NCI-H146 treated with DMSO at 0.1 percent for 48 hours (cell line): ENCODE data around the gene UGT1A4.

Source experiments
- DNase-seq: peaks from one replicate; lab custom pipeline; 2025; ENCODE audit not compliant: unreplicated experiment; lab: John Stamatoyannopoulos, UW

UGT1A4 gene

GRCh38 chr2:233780771-233781170 lies 62.2 kb downstream of the UGT1A4 start:
- DNase-seq: no peak

DNA sequence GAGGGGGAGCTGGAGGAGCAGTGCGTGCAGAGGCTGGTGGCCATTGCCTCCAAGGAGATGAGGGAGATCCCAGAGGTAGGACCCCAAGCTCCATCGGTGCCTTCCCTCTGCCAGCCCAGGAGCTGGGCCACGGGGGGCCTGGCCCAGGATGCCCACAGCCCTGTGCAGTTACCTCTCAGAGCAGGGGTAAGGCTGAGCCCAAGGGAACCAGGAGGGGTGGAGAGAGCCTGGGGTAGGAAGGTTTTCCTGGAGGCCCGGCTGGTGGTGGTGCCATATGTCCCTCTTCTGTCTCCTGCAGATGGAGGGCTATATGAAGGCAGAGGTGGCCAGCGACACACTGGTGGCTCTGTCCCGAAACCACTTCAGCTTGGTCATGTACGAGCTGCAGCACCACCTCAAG lies 71.0 kb downstream of the UGT1A4 start:
- DNase-seq: no peak

- DNase-seq: no peak
Observed at GRCh38 chr2:233791151-233791882, 72.8 kb downstream of the UGT1A4 start.

DNA sequence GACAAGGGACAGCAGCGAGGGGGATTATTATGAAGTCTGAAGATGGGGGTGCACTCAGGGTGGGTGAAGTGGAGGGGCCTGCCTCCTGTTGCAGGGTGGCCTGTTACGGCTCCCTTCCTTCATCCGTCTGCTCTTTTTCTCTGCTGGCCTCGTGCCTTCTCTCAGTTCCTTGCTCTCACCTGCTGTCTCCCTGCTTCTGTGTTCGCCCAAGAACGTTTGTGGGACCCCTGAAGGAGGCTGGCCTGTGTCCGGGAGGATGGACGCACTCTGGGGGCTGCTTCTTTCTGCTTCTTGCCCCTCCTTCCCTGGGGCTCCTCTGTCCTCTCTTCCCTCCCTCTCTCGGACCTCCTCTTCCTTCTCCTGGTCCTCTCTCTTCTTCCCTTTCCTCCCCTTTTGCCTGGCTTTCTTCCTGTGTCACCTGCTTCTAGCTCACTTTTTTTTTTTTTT lies 73.4 kb downstream of the UGT1A4 start:
- DNase-seq: no peak

- no peak for DNase-seq
Observed at GRCh38 chr2:233792720-233793119, 74.2 kb downstream of the UGT1A4 start.

DNA sequence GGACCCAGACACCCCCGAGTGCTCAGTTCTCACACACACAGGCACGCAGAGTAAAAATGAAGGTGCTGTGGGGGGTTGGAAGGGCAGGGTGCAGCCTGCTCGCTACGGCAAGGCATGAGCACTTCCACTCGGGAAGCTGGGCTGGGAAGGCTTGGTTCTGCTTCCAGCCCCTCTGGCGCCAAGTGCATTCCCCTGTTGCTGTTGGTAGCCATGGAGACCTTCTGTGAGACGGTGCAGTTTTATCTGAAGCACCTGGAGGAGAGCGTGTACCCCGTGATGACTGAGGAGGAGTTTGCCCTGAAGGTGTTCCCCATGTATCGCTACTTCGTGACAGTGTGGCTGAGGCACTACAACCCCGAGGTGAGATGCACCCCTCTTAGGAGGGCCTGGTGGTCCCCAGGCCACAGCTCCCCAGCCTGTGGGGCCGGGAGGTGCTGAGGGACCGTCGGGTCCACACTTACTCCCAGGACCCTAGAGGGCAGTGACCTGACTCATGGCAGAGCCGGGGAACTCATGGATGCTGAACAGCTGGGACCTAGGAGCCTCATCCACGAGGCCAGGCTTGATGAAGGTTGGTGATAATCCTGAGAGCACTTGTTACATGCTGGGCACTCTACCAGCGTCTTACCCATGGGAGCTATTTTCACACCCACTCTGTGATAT lies 75.1 kb downstream of the UGT1A4 start:
- no peak for DNase-seq

GRCh38 chr2:233794128-233794658 lies 75.7 kb downstream of the UGT1A4 start:
- DNase-seq: no peak

DNA sequence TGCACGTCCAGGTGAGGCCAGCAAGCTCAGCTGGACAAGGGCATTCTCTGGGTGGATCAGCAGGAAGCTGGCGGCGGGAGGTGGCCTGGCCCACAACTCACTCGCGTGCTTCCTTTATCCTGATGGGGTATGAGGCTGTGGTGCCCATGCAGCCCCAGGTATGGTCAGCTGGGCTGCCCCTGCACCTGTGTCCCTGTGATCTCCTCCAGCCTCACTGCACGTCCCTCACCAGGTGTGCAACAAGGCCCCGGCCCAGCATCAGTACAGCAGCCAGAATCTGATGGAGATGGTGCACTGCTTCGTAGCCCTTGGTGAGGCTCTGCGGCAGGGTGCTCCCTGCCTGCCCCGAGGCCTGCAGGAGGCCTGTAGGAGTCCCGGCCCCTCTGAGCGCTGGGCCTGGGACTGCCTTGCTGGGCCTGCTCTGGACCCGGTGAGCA lies 77.2 kb downstream of the UGT1A4 start:
- no peak for DNase-seq

GRCh38 chr2:233796254-233796653 lies 77.7 kb downstream of the UGT1A4 start:
- no peak for DNase-seq

DNA sequence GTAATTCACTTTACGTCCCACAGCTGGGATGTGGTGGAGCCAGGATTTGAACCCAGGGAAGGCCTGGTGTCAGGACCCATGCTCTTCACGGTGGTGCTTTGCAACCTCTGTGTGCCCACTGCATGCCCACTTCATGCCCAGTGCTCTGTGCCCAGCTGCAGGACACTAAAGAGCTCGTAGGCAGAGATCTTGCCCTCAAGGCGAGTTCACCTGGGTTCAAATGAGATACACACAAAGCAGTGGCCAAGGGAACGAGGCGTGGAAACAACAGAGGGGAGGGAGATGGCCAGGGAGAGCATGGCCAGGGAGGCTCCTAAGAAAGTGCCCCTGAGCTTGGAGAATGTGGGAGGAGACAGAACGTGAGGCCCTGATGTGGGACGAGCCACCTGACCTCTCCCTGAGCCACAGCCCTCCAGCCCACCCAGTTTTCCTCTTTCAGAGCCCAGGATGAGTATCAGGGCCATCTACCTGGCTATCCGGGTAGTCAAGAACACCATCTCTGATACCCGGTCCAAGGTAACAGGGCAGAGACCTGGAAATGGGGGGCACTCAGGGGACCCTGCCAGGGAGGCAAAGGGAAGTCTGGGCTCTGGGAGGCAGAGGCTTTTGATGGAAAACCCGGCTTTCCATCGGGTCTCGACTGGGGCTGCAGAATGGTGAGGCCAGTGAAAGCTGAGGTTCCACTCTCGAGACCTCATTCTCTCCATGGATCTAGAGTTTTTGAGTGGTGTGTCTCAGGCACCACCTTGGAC lies 80.0 kb downstream of the UGT1A4 start:
- DNase-seq: no peak

GRCh38 chr2:233799087-233799665 lies 80.6 kb downstream of the UGT1A4 start:
- DNase-seq: no peak

GRCh38 chr2:233799716-233800115 lies 81.2 kb downstream of the UGT1A4 start:
- no peak for DNase-seq

DNA sequence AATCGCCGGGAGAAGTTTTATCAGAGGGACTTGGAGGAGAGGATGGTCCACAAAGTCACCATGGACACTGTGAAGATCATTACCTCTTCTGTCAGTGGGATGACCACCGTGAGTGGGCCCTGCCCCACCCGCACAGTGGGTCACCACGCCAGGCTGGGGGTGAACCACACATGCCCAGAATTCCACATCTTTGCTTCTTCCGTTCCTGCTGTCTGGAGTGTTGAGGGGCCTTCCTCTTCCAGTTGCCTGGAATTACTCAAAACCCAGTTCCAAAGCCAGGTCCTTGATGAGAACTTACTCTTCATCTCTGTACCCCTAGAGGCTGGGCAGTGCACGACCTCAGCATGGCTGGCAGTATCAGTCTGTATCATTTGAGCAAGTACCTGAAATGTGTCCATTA lies 81.7 kb downstream of the UGT1A4 start:
- no peak for DNase-seq

GRCh38 chr2:233801357-233802131 lies 83.0 kb downstream of the UGT1A4 start:
- no peak for DNase-seq

DNA sequence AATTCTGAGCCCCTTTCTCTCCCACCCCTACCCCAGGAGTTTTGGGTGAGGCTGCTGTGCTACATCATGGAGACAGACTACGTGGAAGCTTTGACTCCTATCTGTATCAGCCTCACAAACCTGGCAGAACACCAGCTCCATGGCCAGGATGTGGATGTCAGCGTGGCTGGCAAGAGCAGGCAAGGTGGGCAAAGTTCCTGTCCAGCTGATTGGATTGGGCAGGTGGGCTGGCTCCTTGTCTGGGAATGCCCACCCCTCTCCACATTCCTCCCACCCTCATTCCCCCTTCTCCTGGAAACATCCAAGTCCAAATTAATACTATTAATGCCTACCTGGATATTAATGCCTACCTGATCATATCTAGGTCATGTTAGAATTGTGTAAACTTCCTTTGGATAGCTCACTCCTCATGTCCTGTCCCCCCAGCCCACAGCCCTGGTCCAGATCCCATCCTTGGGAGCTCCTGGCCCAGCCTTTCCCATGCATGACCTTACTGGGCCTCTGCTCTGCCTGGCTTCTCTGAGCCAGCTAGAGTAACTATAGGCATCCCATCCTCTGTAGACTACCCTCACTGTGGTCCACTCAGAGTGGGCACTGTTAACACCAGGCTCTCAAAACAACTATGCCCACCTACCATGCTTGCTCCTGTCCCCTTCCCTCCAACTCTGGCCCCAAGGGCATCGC lies 83.7 kb downstream of the UGT1A4 start:
- DNase-seq: no peak

DNA sequence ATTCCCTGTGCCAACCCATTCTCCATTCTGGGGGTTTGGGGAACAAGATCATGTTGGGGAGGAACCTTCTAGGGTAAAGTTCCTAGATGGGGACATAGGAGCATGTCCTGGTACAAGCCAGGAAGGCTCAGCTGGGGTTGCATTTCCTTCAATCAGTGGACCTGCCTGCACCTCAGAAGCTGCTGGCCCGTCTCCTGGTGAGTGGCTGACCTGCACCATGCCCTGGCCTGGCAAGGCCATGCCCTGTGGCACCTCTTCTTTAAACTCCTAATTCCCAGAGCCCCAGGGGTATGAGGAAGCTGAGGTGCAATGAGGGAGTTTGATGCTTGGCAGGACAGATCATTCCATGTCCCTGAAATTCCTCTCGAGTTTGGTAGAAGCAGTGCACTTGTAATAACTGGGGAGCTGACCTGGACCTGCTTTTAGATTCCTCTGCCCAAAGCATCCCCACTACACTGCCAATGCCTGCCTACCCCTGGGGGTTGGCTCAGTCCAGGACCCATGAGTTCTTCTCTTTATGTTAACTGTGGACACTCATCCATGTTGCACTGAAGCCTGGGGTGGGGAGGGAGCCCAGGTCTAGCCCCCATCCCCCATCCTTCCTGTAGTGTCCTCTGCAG lies 84.9 kb downstream of the UGT1A4 start:
- DNase-seq: no peak

GRCh38 chr2:233803994-233804393 lies 85.5 kb downstream of the UGT1A4 start:
- no peak for DNase-seq

DNA sequence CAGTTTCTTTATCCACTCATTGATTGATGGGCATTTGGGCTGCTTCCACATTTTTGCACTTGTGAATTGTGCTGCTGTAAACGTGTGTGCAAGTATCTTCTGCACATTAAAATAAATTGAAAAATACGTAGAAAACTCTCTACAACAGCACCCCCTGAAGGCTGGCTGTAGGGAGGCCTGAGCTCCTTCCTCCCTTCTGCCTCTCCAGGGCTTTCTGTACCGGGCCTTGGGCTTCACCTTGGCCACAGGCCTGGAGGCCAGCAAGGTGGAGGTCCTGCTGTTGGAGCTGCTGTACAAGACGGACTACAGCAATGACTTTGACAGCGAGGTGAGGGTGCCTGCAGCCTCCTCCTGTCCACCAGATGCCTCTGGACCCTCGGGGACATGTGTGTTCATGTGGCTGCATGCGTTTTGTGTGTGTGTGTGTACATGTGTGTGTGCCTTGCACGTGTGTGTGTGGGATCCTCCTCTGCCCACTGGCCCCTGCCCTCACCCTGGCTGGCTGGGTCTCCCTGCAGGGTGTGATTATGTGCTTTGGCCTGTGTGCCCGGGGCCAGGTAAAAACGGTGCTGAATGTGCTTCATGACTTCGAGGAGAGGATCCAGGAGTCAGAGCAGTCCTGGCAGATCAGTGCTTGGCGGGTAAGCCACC lies 88.8 kb downstream of the UGT1A4 start:
- DNase-seq: no peak
